KOPT-K1 (cell line): ENCODE results near the gene POTEF.
"Not testable (repeated sequence)": the region's sequence is repeated elsewhere in the genome, so short reads cannot be mapped to it uniquely, and the experiment has no call there.

Experiments
- H3K27ac ChIP-seq: fragments of 200-600 bp; sonication (generic); 2 replicates; pipeline ENCODE4 v1.5.1; 2016; ENCODE audit warnings: antibody characterized with exemption, mild to moderate bottlenecking, low read depth, low read length; ENCODE audit not compliant: poor library complexity, severe bottlenecking
- H3K36me3 ChIP-seq: fragments of 200-600 bp; sonication (generic); 2 replicates; pipeline ENCODE4 v1.5.1; 2017; ENCODE audit warnings: antibody characterized with exemption, mild to moderate bottlenecking, low read length, moderate library complexity; ENCODE audit not compliant: insufficient read depth
- H3K9me3 ChIP-seq: fragments of 200-600 bp; sonication (generic); 2 replicates; pipeline ENCODE4 v1.5.1; 2017; ENCODE audit warnings: antibody characterized with exemption, low read length, mild to moderate bottlenecking; ENCODE audit not compliant: insufficient read depth, poor library complexity, severe bottlenecking

The POTEF gene

DNA sequence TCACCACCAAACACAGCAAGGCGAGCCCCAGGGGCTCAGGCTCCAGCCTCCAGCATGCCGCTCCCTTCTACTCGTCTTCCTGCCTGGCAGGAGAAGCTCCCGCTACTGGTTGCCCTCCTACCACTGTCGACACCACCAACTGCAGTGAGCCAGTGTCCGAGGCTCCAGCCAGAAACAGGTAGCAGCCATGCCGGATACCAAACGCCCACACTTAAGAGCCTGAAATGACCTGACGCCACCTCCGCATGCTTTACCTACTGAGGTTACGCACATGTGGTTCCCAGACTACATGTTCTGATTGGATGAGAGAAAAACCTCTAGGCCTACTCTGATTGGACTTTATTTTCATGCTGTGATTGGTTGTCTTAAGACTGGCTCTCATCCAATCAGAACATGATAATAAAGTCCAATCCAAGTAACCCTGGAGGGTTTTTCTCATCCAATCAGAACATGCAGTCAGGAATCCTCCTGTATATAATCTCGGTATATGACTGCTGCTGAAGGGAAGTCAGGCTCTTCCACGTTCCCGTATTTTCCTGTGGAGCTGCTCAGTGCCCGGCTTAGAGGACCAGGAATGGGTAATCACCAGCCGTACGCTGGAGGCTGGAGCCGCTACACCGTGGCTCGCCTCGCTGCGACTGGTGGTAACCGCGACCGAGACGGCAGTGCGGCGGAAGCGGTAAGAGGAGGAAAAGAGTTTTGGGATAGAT is at the start of gene POTEF:
TSS of gene POTEF (minus strand) at position 103 of the 710 bp plus-strand sequence. CDS start 8,707 bp downstream, outside the sequence.
- H3K9me3 ChIP-seq, H3K27ac ChIP-seq, H3K36me3 ChIP-seq: not testable (repeated sequence)

DNA sequence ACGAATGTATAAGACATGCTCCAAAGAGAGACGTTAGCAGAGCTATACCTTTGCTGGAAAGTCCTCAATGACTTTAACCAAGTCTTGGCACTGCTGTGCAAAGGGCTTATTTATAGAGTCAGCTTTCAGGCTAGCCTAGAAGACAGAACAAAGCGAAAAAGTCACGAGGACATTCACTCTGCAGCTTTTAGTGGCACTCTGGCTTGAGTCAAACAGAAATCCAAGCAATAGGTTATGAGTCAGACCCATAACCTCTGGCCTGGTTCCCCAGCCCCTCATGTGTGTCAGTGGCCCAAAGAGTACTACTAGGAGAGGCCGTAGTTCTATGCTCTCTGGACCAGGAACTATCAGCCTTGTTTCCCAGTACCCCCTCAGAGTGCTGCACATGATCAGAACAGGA is 45.8 kb upstream of the POTEF start:
- H3K9me3 ChIP-seq, H3K27ac ChIP-seq: not testable (repeated sequence)
- H3K36me3 ChIP-seq, result peaks cover 81% of the 10 kb centered on the region

DNA sequence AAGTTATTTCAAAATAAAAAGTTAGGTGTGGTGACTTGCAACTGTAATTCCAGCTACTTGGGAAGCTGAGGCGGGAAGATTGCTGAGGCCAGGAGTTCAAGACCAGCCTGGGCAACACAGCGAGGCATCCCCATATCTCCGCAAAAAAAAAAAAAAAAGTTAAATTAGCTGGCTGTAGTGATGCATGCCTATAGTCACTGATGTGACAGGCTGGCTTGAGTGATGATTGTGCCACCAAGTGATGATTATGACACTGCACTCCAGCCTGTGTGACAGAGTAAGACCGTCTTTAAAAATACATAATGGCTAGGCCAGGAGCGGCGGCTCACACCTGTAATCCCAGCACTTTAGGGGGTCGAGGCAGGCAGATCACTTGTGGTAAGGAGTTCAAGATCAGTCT is 40.9 kb upstream of the POTEF start:
- Histone ChIP-seq H3K36me3 (peaks cover 95% of the 10 kb centered on the region), H3K27ac (no peak overlapping the region), H3K9me3 (no peaks in the 10 kb centered on the region)

DNA sequence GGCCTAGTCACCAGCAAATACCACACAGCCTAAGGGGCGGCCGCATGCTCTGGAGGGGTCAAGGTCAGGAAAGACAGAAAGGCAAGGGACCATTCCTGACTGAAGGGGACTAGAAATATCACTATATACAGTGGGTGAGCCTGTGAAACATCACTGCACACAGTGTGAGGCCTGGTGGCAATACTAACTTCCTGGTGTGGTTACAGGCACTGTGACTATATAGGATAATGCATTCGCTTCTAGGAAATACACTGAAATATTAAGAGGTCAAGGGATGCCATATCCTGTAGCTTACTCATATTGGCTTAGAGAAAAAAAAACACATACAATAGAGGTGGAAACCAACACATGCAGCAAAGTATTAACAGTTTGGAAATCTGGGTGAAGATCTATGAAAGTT is 40.1 kb upstream of the POTEF start:
- peaks cover 95% of the 10 kb centered on the region for H3K36me3 ChIP-seq
- not testable (repeated sequence) for H3K9me3 ChIP-seq, H3K27ac ChIP-seq

DNA sequence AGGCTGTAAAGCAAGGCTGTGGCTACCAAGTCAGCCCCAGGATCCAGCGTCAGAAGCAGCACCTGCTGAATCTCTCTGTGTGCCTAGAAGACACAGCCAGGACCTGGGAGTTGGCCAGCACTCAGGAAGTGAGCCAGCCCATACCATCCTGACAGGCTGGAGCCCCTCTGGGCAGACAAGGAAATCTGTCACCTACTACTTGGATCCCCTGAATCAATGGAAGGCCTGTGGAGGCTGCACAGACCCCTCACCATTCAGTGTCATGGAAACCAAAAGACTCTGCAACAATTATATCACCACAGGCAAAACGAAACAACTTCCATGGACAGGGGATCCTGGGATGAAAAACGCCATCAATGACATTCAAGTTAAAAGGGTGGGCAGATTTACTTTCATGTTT is 37.6 kb upstream of the POTEF start:
- not testable (repeated sequence) for H3K27ac ChIP-seq, H3K9me3 ChIP-seq
- peaks cover 91% of the 10 kb centered on the region for H3K36me3 ChIP-seq

DNA sequence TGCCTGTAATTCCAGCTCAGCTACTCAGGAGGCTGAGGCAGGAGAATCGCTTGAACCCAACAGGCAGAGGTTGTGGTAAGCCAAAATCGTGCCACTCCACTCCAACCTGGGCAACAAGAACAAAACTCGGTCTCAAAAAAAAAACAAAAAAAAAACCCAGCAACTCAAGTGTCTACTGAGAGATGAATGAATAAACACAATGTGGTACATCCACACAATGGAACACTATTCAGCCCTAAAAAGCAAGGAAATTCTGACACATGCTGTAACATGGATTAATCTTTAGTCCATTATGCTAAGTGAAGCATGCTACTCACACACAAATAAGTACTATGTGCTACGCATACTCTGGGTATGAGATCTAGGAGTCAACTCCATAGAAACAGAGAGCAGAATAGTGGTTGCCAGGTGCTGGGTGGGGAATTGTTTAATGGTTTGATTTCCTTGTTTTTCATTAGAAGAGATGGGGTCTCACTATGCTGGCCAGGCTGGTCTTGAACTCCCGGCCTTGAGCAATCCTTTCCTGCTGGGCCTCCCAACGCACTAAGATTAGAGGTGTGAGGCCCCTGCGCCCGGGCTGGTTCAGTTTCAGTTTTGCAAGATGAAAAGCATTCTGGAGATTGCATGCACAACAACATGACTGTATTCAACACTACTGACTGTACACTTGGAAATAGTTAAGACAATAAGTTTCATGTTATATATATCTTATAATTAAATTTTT is 36.4 kb upstream of the POTEF start:
- H3K36me3 ChIP-seq, result peaks cover 90% of the 10 kb centered on the region
- H3K27ac ChIP-seq, result no peak overlapping the region
- no peaks in the 10 kb centered on the region for H3K9me3 ChIP-seq

DNA sequence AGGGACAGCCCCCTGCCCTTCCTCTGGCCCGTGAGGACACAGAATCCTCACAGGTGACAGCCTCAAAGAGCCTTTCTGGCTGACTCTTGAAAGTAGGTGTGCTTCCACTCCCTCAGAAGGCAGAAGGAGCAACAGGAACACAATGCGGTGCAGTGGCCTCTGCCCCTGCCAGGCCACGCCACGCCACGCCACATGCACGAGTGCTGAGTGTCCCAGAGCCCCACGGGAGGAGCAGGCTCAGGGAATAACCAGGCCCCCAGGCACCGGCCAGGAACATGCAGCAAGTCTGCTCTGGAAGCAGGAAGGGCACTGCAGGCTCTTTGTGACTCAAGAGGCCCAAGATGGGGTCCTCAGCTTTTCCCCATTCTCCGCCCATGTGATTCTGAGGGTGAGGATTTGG is 33.9 kb upstream of the POTEF start:
- Histone ChIP-seq H3K27ac (no peak overlapping the region), H3K36me3 (peaks cover 88% of the 10 kb centered on the region), H3K9me3 (no peaks in the 10 kb centered on the region)

DNA sequence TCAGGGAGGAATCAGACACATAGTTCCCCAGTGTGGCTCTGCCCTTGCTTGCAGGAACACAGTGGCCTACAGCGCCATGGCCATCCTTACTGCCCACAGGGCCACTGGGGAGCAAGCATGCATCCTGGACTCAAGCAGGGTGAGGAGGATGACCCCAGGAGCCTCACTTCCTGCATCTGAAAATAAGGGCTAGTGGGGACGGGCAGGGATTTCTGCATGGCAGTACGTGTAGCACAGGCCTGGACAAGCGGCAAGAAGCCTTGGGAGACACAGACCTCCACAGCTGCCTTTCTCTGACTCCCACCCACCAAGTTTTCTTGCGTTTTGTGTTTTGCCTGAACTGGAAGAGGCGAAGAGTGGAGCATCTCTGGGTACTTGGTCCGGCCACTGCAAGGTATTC is 33.5 kb upstream of the POTEF start:
- H3K9me3 ChIP-seq, H3K27ac ChIP-seq: not testable (repeated sequence)
- H3K36me3 ChIP-seq, result peaks cover 88% of the 10 kb centered on the region

DNA sequence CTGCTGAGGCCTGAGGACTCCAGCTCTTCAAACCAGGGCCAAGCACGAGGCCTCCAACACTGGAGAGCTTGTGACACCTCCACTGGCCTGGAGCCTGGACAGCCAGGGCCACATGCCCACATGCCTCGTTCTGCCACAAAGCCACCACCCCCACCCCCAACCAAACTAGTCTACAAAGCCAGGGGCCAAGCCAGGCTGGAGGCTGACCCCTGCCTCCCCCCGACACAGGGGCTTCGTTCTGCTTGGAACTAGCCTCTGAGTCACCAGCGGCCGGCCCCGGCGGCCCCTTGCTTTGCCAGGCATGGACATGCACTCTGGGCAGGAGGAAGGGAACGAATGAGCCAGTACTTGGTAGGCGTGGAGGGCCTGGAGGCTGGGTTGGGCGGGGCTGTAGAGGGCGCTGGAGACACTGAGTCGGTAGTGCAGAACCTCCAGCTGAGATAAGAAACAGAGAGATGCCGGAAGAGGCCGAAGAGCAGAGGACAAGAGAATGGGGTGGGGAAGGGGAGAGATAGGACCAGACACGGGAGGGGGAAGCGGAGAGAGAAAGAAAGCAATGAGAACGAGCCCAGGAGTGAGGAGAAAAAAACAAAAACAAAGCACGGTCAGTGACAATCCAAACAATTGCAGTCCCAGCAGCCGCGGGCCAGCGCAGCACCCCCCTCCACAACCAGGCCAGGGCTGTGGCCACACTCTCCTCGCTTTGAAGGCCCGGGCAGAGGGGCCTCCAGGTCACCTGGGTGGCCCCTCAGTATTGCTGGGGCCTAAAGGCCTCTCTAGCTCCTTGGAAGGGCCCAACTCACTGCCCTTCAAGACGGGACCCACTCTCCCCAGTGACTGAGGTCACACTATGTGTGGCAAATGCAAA is 32.0 kb upstream of the POTEF start:
- peaks cover 78% of the 10 kb centered on the region for H3K36me3 ChIP-seq
- not testable (repeated sequence) for H3K9me3 ChIP-seq, H3K27ac ChIP-seq

DNA sequence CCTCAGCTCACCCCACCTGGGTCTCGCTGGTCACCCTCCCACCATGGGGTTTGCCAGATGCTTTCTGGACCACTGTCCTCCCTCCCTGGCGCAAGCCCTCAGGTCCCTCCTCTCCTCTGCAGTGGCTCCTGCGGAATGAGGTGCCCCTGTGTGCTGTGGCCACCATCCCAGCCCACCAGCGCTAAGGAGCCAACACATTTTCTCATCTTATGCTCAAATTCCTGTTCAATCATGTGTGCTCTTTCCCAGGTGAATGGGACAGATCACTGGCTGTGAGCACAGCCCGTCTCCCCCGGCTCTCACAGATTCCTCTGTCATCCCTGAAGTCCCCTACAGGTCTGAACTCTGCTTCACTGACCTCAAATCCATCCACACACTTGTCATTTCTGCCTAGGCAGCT is 31.1 kb upstream of the POTEF start:
- peaks cover 78% of the 10 kb centered on the region for H3K36me3 ChIP-seq
- no peak overlapping the region for H3K27ac ChIP-seq
- no peaks in the 10 kb centered on the region for H3K9me3 ChIP-seq

DNA sequence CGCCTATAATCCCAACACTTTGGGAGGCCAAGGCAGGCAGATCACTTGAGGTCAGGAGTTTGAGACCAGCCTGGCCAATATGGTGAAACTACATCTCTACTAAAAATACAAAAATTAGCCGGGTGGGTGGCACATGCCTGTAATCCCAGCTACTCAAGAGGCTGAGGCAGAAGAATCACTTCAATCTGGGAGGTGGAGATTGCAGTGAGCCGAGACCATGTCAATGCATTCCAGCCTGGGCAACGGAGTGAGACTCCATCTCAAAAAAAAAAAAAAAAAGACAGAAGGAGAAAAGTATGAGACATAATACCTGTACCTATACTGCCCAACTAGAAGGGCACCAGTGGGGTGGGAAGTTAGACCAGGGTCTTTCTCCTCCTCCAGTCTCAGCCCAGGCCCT is 30.4 kb upstream of the POTEF start:
- peaks cover 78% of the 10 kb centered on the region for H3K36me3 ChIP-seq
- not testable (repeated sequence) for H3K9me3 ChIP-seq, H3K27ac ChIP-seq

DNA sequence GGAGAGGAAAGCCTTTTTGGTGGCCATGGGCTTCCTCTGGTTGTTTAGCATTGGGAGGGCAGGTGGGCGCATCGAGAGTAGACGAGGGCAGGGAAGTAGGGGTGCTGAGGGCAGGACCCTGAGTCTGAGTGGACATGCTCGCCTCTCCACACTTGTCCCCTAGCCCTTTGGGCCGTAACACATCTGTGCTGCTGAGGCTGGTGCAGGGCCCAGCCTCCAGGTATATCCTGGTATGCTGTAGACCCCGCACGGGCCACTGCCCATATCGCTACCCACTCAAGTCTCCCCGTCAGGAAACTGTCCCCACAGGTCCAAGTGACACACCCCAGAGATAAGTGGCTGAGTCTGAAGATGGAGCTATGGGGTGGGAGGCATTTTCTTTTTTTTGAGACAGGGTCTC is 29.6 kb upstream of the POTEF start:
- peaks cover 78% of the 10 kb centered on the region for H3K36me3 ChIP-seq
- H3K27ac ChIP-seq, result no peak overlapping the region
- H3K9me3 ChIP-seq, result no peaks in the 10 kb centered on the region

DNA sequence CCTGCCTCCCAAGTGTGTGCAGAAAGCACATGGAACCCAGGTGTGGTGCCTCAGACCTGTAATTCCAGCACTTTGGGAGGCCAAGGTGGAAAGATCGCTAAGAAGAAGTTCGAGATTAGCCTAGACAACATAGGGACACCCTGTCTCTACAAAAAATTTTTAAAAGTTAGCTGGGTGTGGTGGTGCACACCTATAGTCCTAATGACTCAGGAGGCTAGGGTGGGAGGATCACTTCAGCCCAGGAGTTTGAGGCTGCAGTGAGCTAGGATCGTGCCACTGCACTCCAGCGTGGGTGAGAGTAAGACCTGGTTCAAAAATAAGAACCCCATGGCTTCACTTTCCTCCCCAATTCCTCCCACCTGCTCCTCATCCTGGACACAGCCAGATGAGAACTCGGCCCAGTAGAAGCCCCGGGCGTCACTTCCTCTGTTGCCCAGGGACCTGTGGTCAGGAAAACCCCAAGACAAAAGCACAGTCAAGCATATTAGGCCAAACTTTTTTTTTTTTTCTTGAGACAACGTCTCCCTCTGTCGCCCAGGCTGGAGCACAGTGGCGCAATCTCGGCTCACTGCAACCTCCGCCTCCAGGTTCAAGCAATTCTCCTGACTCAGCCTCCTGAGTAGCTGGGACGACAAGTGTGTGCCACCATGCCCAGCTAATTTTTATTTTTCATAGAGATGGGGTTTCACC is 28.9 kb upstream of the POTEF start:
- H3K36me3 ChIP-seq, result peaks cover 78% of the 10 kb centered on the region
- peak overlapping the region; percentile 38 for H3K27ac ChIP-seq
- not testable (repeated sequence) for H3K9me3 ChIP-seq

DNA sequence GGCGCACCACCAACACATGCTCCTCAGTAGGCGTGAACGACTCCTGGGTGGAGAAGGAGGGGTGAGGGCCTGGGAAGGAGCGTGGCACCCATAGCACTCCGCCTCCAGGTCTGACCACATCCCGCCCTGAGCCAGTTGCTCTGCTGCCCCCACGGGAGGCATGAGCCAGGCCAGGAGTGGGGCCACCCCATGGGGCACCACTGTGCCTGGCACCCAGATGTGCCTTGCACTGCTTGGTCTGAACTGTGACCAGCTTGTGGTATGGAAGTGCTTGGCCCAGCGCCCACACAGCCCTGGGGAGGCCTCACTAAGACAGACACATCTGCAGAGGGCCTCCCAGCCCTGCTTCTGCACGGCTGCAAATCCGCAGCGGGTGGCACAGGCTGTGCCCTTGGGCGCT is 28.3 kb upstream of the POTEF start:
- not testable (repeated sequence) for H3K9me3 ChIP-seq
- H3K36me3 ChIP-seq, result peaks cover 75% of the 10 kb centered on the region
- peak overlapping the region; percentile 38 for H3K27ac ChIP-seq

DNA sequence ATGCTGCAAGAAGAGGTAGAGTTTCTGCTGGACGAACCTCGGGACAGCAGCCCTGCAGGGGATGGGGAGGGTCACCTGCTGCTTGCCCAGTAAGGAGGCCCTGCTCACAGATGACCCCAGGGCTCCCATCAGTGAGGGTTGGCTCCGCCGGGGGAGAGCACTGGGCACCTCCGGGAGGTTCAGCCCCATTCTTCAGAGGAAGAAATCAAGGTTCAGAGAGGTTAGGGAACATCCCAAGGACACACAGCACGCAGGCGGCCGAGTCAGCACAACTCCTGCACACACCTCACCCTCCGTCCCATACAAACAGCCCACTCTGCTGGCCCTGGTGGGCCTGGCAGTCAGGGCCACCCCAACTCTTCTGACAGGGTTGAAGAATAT is 27.6 kb upstream of the POTEF start:
- Histone ChIP-seq H3K27ac (no peak overlapping the region), H3K36me3 (peaks cover 79% of the 10 kb centered on the region), H3K9me3 (no peaks in the 10 kb centered on the region)
